Lung (tissue), 12 donors: ENCODE measurements around the gene GPR61. TPM values are rescaled to one million over a fixed set of nuclear protein-coding genes. Genes with fewer than 3 reads are reported as not detected.

Source experiments
- ATAC-seq: fragments of 200-7000 bp; cut with Tn5 transposase; one replicate; pipeline ENCODE4 v1.9.1; 2020; ENCODE audit warnings: moderate number of reproducible peaks; ENCODE audit not compliant: insufficient read depth, low FRiP score
- DNase-seq, 3 donors: peaks; one replicate each; pipeline ENCODE4 v3.0.0-alpha.2; 2013 to 2017
- H3K27ac ChIP-seq, 2 donors: one replicate each; pipeline ENCODE4 v1.5.1; 2013; ENCODE audit warnings: mild to moderate bottlenecking in 2 of 2, moderate library complexity in 2 of 2, control low read depth in 1 of 2, inconsistent platforms in 1 of 2, low read depth in 1 of 2, low read length in 1 of 2
- H3K27me3 ChIP-seq, 3 donors: one replicate each; pipeline ENCODE4 v1.5.1; 2013; ENCODE audit warnings: low read length in 2 of 3; ENCODE audit not compliant: control insufficient read depth in 3 of 3, insufficient read depth in 3 of 3
- H3K36me3 ChIP-seq, 4 donors: one replicate each; pipeline ENCODE4 v1.5.1; 2013; ENCODE audit warnings: low read length in 4 of 4, mild to moderate bottlenecking in 1 of 4, moderate library complexity in 1 of 4; ENCODE audit not compliant: control insufficient read depth in 4 of 4, insufficient read depth in 4 of 4
- H3K4me1 ChIP-seq, 5 donors: one replicate each; pipeline ENCODE4 v1.5.1; 2013; ENCODE audit warnings: low read length in 5 of 5, mild to moderate bottlenecking in 2 of 5, moderate library complexity in 1 of 5; ENCODE audit not compliant: control insufficient read depth in 5 of 5, insufficient read depth in 5 of 5
- H3K4me3 ChIP-seq: one replicate; pipeline ENCODE4 v1.5.1; 2013; ENCODE audit warnings: mild to moderate bottlenecking, control low read depth, moderate library complexity
- H3K9ac ChIP-seq, 2 donors: one replicate each; pipeline ENCODE4 v1.5.1; 2013; ENCODE audit warnings: low read length in 2 of 2, control low read depth in 1 of 2; ENCODE audit not compliant: insufficient read depth in 1 of 2
- H3K9me3 ChIP-seq, 4 donors: one replicate each; pipeline ENCODE4 v1.5.1; 2013; ENCODE audit warnings: low read length in 3 of 4, mild to moderate bottlenecking in 1 of 4, moderate library complexity in 1 of 4; ENCODE audit not compliant: control insufficient read depth in 4 of 4, insufficient read depth in 3 of 4
- WGBS, 2 donors: extraction: QIAGEN DNeasy Blood & Tissue Kit; methylation state at CpG; one replicate each; pipeline ENCODE4 v1.1.7; 2013; 5-methylcytosine and 5-hydroxymethylcytosine counted together
- polyA plus RNA-seq, 2 donors: library from polyadenylated mRNA; stranded (reverse); fragments of 200-250 nt; gene quantifications; one replicate each; pipeline ENCODE4 v1.2.1, GENCODE V29; 2013
- total RNA-seq, 2 donors: library from RNA; depleted of rRNA in 1 of 2; stranded (reverse); fragments of >200 nt in 1 of 2; gene quantifications; one replicate each; pipeline ENCODE4 v1.2.1, GENCODE V29; 2014 to 2021
- TF ChIP-seq, protein P1 (sequence below): IDR thresholded peaks from 2 replicates; pipeline ENCODE4 v1.5.1; 2012; ENCODE audit warnings: mild to moderate bottlenecking; ENCODE audit errors: control extremely low read depth, extremely low read depth
- donor health status: control.
- donor health status: control.
- donor health status: Bipolar disorder and iron deficiency.
- donor health status: healthy.
- donor health status: DM: yes; HTN: yes; CAD: no.

The GPR61 gene
- total and polyA plus RNA-seq, 4 donors, result not detected

DNA sequence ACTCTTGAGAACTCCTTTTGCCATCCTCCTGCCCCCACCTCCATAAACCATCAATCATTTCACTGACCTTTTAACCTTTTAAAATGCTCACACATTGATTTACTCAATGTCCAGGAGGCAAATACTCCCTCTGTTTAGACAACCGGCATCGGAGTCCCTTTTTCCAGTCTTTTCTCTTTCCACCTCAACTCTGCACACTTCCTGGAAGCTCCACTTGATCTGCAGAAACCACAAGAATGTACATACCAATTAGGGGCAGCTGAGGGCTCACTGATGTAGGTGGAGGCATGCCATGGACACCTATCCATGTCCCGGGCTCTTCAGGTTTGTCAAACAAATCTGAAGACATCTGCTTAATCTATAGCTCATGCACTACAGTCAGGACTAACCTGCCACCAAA is 24.8 kb upstream of the GPR61 start:
- Histone ChIP-seq H3K9me3 (no peaks in the 10 kb centered on the region), H3K27me3 (no peaks in the 10 kb centered on the region), H3K27ac (no peak overlapping the region), H3K4me1 (peaks cover 0 to 10% (median 4%) of the 10 kb centered on the region in 5 donors), H3K4me3 (no peak overlapping the region), H3K9ac (no peak overlapping the region), H3K36me3 (no peaks in the 10 kb centered on the region)
- 59 to 83% methylated on average over 3 of the region's 3 CpGs for WGBS, 2 donors
- TF ChIP-seq, protein P1, sequence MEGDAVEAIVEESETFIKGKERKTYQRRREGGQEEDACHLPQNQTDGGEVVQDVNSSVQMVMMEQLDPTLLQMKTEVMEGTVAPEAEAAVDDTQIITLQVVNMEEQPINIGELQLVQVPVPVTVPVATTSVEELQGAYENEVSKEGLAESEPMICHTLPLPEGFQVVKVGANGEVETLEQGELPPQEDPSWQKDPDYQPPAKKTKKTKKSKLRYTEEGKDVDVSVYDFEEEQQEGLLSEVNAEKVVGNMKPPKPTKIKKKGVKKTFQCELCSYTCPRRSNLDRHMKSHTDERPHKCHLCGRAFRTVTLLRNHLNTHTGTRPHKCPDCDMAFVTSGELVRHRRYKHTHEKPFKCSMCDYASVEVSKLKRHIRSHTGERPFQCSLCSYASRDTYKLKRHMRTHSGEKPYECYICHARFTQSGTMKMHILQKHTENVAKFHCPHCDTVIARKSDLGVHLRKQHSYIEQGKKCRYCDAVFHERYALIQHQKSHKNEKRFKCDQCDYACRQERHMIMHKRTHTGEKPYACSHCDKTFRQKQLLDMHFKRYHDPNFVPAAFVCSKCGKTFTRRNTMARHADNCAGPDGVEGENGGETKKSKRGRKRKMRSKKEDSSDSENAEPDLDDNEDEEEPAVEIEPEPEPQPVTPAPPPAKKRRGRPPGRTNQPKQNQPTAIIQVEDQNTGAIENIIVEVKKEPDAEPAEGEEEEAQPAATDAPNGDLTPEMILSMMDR, result no peak
- no peak for DNase-seq
- no peak for ATAC-seq

DNA sequence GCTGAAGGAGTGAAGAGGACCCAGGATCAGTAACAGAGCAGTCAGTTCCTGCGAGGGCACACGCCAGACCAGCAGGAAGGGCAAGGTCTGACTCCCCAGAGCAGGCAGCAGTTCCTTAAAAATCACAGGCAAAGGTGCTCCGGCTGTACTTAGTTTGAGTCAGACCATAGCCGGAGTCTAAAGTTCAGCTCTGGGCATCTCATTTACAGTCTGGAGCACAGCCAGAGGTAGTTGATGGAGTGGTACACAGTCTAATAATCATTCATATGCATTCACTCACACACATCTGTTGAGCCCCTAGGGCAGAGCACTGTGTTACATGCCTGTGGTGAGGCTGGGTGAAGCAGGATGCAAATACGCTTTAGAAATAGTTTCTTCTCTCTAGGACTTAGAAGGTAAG is 22.8 kb upstream of the GPR61 start:
- no peaks in the 10 kb centered on the region for H3K36me3 ChIP-seq
- H3K27ac ChIP-seq, result no peak overlapping the region
- no peak overlapping the region for H3K4me3 ChIP-seq
- 84 to 88% methylated on average over 5 of the region's 5 CpGs for WGBS, 2 donors
- no peak for ATAC-seq
- TF ChIP-seq, protein P1, result no peak
- no peak overlapping the region for H3K9ac ChIP-seq
- H3K9me3 ChIP-seq, result no peaks in the 10 kb centered on the region
- no peaks in the 10 kb centered on the region for H3K4me1 ChIP-seq
- peaks cover 0 to 3% (median 0%) of the 10 kb centered on the region in 3 donors for H3K27me3 ChIP-seq
- DNase-seq, result no peak

DNA sequence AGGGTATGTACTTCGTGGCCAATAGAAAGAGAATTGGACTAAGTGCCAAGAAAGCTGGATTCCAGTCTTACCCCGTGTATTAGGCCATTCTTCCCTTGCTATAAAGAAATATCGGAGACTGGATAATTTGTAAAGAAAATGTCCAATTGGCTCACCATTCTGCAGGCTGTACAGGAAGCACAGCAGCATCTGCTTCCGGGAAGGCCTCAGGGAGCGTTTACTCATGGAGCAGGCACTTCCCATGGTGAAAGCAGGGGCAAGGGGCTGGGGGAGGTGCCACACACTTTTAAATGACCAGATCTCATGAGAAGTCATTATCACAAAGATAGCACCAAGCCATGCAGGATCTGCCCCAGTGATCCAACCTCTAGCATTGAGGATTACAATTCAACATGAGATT is 22.3 kb upstream of the GPR61 start:
- WGBS, 2 donors, result 87 to 94% methylated on average over 5 of the region's 5 CpGs
- Histone ChIP-seq H3K36me3 (no peaks in the 10 kb centered on the region), H3K4me1 (no peaks in the 10 kb centered on the region), H3K27ac (no peak overlapping the region), H3K9ac (no peak overlapping the region), H3K27me3 (peaks cover 0 to 6% (median 0%) of the 10 kb centered on the region in 3 donors), H3K4me3 (no peak overlapping the region), H3K9me3 (no peaks in the 10 kb centered on the region)
- DNase-seq (no peak), ATAC-seq (no peak)
- TF ChIP-seq, protein P1, result no peak
